ENCODE data around the gene TSPY3. TPM values are rescaled to one million over a fixed set of nuclear protein-coding genes. Genes with fewer than 3 reads are reported as not detected.

The TSPY3 gene, protein sequence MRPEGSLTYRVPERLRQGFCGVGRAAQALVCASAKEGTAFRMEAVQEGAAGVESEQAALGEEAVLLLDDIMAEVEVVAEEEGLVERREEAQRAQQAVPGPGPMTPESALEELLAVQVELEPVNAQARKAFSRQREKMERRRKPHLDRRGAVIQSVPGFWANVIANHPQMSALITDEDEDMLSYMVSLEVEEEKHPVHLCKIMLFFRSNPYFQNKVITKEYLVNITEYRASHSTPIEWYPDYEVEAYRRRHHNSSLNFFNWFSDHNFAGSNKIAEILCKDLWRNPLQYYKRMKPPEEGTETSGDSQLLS
- not detected in 2 replicates for total RNA-seq

DNA sequence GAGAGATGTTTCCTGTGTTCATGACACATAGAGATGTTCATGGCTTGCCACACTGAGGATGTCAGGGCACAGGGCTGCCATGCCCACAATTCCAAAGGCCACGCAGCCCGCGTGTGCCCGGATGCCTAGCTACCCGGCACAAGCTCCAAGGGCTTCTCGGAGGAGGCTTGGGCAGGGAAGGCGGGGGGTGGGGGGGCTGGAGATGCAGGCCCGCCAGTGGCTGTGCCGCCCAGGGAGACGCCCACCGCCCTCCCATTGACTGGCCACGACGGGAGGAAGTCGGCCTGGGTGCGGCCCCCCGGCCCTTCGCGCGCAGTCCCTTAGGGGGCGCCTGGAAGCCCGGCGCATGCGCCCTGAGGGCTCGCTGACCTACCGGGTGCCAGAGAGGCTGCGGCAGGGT is at the start of gene TSPY3:
TSPY3 (plus strand) TSS at position 301 of the 400 bp plus-strand sequence; CDS start at position 347, 46 bp downstream.

DNA sequence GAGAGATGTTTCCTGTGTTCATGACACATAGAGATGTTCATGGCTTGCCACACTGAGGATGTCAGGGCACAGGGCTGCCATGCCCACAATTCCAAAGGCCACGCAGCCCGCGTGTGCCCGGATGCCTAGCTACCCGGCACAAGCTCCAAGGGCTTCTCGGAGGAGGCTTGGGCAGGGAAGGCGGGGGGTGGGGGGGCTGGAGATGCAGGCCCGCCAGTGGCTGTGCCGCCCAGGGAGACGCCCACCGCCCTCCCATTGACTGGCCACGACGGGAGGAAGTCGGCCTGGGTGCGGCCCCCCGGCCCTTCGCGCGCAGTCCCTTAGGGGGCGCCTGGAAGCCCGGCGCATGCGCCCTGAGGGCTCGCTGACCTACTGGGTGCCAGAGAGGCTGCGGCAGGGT is 40.7 kb upstream of the TSPY3 start, which contains the start of gene TSPY8:
TSPY8 (plus strand) TSS at position 301 of the 400 bp plus-strand sequence; CDS start at position 347, 46 bp downstream.

Other genes starting within 250 kb of the TSPY3 start
- not detected in 2 replicates for gene TSPY4, start 61.0 kb upstream of the TSPY3 start, total RNA-seq
- gene TSPY8, start 40.6 kb upstream of the TSPY3 start, total RNA-seq = not detected in 2 replicates
- not detected in 2 replicates for gene TSPY1, start 68.5 kb downstream of the TSPY3 start, total RNA-seq
- gene TSPY9, start 88.8 kb downstream of the TSPY3 start, total RNA-seq = not detected in 2 replicates
- gene TSPY10, start 129.5 kb downstream of the TSPY3 start, total RNA-seq = not detected in 2 replicates